WTC11 (cell line): ENCODE results near the gene TXNRD2. TPM values are rescaled to one million over a fixed set of nuclear protein-coding genes. Genes with fewer than 3 reads are reported as not detected.
A peak's percentile ranks its signal among the peaks of the same experiment; 100 is the strongest.

Experiments used
- ATAC-seq: fragments of 200-7000 bp; cut with Tn5 transposase; 2 replicates; pipeline ENCODE4 v1.10.0; 2021; ENCODE audit warnings: mild to moderate bottlenecking, moderate library complexity
- CTCF ChIA-PET: fragments of 300-600 bp; sonication (Branson Sonifier 250); formaldehyde crosslinking; loops from one replicate; lab custom pipeline; 2021; ENCODE audit warnings: antibody characterized with exemption; lab: Charles Lee
- POLR2A ChIA-PET: fragments of 350-600 bp; sonication (Branson Sonifier 250); formaldehyde crosslinking; loops from one replicate; lab custom pipeline; 2021; ENCODE audit warnings: antibody characterized with exemption; lab: Charles Lee
- DNase-seq: peaks from one replicate; pipeline ENCODE4 v3.0.0; 2021; ENCODE audit warnings: low spot score
- H3K27ac Mint-ChIP-seq: 2 replicates; pipeline ENCODE4 v1.8.0; 2021; ENCODE audit warnings: mixed read lengths
- H3K27me3 Mint-ChIP-seq: 2 replicates; pipeline ENCODE4 v1.8.0; 2021; ENCODE audit warnings: low read depth, mild to moderate bottlenecking, moderate library complexity, mixed read lengths
- H3K36me3 Mint-ChIP-seq: 2 replicates; pipeline ENCODE4 v1.8.0; 2021; ENCODE audit warnings: mixed read lengths
- H3K4me1 Mint-ChIP-seq: 2 replicates; pipeline ENCODE4 v1.8.0; 2022; ENCODE audit warnings: mixed read lengths
- H3K4me3 Mint-ChIP-seq: 2 replicates; pipeline ENCODE4 v1.8.0; 2021; ENCODE audit warnings: mild to moderate bottlenecking, moderate library complexity, mixed read lengths
- H3K9me3 Mint-ChIP-seq: 2 replicates; pipeline ENCODE4 v1.8.0; 2021; ENCODE audit warnings: mixed read lengths
- AFF4 ChIP-seq: sonication (generic); formaldehyde crosslinking; IDR thresholded peaks from 2 replicates; pipeline ENCODE4 v1.8.1; 2023; ENCODE audit warnings: mild to moderate bottlenecking, missing genetic modification reagents, borderline replicate concordance
- AR ChIP-seq: fragments of 250-450 bp; sonication (Bioruptor Pico); IDR thresholded peaks from 2 replicates; pipeline ENCODE4 v1.9.0; 2021; ENCODE audit warnings: mild to moderate bottlenecking
- ATF2 ChIP-seq: sonication (generic); formaldehyde crosslinking; IDR thresholded peaks from 2 replicates; pipeline ENCODE4 v1.8.1; 2022; ENCODE audit warnings: low read depth, missing genetic modification reagents, borderline replicate concordance
- NFYB ChIP-seq: sonication (generic); formaldehyde crosslinking; conservative IDR thresholded peaks from 2 replicates; pipeline ENCODE4 v1.8.0; 2022; ENCODE audit warnings: low read depth, missing genetic modification reagents
- PRDM15 ChIP-seq: sonication (generic); formaldehyde crosslinking; IDR thresholded peaks from 2 replicates; pipeline ENCODE4 v1.8.0; 2022; ENCODE audit warnings: missing genetic modification reagents
- PREB ChIP-seq: sonication (generic); formaldehyde crosslinking; IDR thresholded peaks from 2 replicates; pipeline ENCODE4 v1.8.1; 2022; ENCODE audit warnings: mild to moderate bottlenecking, missing genetic modification reagents, moderate library complexity, borderline replicate concordance
- PRRX2 ChIP-seq: fragments of 250-450 bp; sonication (Bioruptor Pico); IDR thresholded peaks from 2 replicates; pipeline ENCODE4 v1.8.0; 2021; ENCODE audit warnings: mild to moderate bottlenecking
- SMAD3 ChIP-seq: sonication (generic); formaldehyde crosslinking; IDR thresholded peaks from 2 replicates; pipeline ENCODE4 v1.8.0; 2022; ENCODE audit warnings: missing genetic modification reagents, mild to moderate bottlenecking, borderline replicate concordance
- SMAD4 ChIP-seq: sonication (generic); formaldehyde crosslinking; IDR thresholded peaks from 2 replicates; pipeline ENCODE4 v1.8.0; 2022; ENCODE audit warnings: mild to moderate bottlenecking, missing genetic modification reagents
- USF1 ChIP-seq: sonication (generic); formaldehyde crosslinking; IDR thresholded peaks from 2 replicates; pipeline ENCODE4 v1.8.0; 2022; ENCODE audit warnings: mild to moderate bottlenecking, missing genetic modification reagents
- ZMAT4 ChIP-seq: fragments of 250-450 bp; sonication (Bioruptor Pico); IDR thresholded peaks from 2 replicates; pipeline ENCODE4 v1.9.0; 2021; ENCODE audit warnings: mild to moderate bottlenecking
- total RNA-seq: library from RNA; stranded (reverse); gene quantifications from 3 replicates; pipeline ENCODE4 v1.2.3, GENCODE V29; 2021

TXNRD2 gene
- total RNA-seq, 1 experiment from 2014 or later = 15.9 TPM

- no peak for TF ChIP-seq ZMAT4 (CRISPR knock-in tag)
- no peak for TF ChIP-seq SMAD3 (CRISPR knock-in tag)
- no peak for TF ChIP-seq SMAD4
- TF ChIP-seq AFF4 (CRISPR knock-in tag) = no peak
- TF ChIP-seq AR (CRISPR knock-in tag) = no peak
- no peak for TF ChIP-seq PREB (CRISPR knock-in tag)
- no peak for TF ChIP-seq PRRX2 (CRISPR knock-in tag)
- no peak for TF ChIP-seq USF1 (CRISPR knock-in tag)
- no peak for TF ChIP-seq ATF2 (CRISPR knock-in tag)
Observed at GRCh38 chr22:19960491-19961200, 19.0 kb upstream of the TXNRD2 start (continued).

GRCh38 chr22:19959587-19960490 is 18.2 kb upstream of the TXNRD2 start:
- no peak overlapping the region for H3K27ac Mint-ChIP-seq
- peaks cover 29% of the 10 kb centered on the region for H3K4me1 Mint-ChIP-seq
- H3K9me3 Mint-ChIP-seq = no peaks in the 10 kb centered on the region
- no peaks in the 10 kb centered on the region for H3K36me3 Mint-ChIP-seq
- ATAC-seq (no peak), DNase-seq (no peak)
- CTCF ChIA-PET = interaction anchor here (0.6 to 2.8 kb wide), 13 partner anchors 10 to 236 kb away, joined by 3 to 10 read pairs (median 5); partner anchors contain the start of gene GP1BB
- TF ChIP-seq NFYB = 0 out of 2 replicates have a peak, but pooled peaks have one; percentile 0
- no peak for TF ChIP-seq PRDM15 (CRISPR knock-in tag)
- H3K4me3 Mint-ChIP-seq = peak overlapping the region; percentile 53
- POLR2A ChIA-PET = interaction anchor here (0.6 to 1.0 kb wide), 3 partner anchors 10 to 158 kb away, joined by 3 to 4 read pairs (median 3); partner anchors contain the start of gene TRMT2A
- no peaks in the 10 kb centered on the region; the same call in 1 of the 2 replicates for H3K27me3 Mint-ChIP-seq
